NCI-H460 (cell line): Measurements from ENCODE around the gene JTB. TPM values are rescaled to one million over a fixed set of nuclear protein-coding genes. Genes with fewer than 3 reads are reported as not detected.
"Not testable (repeated sequence)": the region's sequence is repeated elsewhere in the genome, so short reads cannot be mapped to it uniquely, and the experiment has no call there.

Experiments used
- DNase-seq: peaks from one replicate; pipeline ENCODE4 v3.0.0-alpha.2; 2016; ENCODE audit warnings: low read depth; ENCODE audit errors: extremely low read depth
- polyA plus RNA-seq: library from polyadenylated mRNA; depleted of rRNA; stranded (reverse); fragments of >200 nt; gene quantifications from 2 replicates; pipeline ENCODE4 v1.2.3, GENCODE V29; 2014; cell fraction: nucleus; rRNA removed
- total RNA-seq: library from RNA; depleted of rRNA; stranded (reverse); fragments of >200 nt; shearing (Covaris generic); gene quantifications from 2 replicates; pipeline ENCODE4 v1.2.3, GENCODE V29; 2014; rRNA removed

Gene JTB
- total RNA-seq: 357 and 419 TPM in 2 replicates
- polyA plus RNA-seq: 383 and 470 TPM in 2 replicates

DNA sequence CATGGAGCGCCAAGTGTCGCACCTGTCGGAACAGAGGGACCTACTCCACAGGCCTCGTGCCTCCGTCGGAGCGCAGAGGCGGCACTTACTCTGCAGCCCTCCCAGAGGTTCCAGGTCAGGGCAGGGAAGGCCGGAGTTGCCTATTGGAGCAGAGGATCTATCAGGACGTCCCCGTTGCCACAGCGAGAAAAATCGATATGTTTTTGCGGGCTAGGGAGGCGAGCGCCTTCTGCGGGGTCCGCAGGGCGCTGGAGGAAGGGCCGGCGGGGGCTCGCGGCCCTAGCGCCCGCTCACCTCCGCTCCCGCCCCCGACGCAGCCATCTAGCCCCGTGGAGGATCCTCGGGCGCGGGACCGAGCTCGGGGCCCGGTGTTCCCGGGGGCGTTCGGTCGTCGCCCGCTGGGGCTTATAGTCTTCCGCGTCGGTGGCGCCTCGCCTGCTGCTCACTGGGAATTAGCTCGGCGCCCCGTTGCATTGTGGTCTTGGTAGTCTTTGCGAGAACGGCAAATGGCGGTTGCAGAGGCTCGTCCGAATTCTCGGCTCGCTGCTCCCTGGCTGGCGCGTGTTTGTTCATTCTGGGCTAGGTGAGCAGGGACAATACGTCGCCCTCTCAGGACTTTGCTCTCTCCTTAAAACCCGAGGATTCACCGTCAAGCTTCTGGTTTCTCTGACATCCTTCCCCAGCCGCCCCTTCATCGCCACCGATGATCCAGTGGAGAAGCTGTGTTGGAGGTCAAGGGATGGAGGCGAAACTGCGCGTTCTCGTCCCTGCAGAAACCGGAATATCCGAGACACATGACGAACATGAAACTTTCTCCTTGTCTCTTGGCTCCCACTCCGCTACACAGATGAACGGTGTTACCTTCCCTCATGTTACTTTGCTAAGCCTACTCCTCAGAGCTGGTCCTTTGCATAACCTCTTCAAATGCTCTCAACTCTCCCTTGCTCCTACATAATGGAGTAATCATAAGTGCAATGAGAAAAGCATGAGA lies at the start of gene JTB:
TSS of gene JTB (minus strand) at position 425 of the 991 bp plus-strand sequence. CDS start at position 3, 422 bp downstream.
- DNase-seq: peak; percentile 83

DNA sequence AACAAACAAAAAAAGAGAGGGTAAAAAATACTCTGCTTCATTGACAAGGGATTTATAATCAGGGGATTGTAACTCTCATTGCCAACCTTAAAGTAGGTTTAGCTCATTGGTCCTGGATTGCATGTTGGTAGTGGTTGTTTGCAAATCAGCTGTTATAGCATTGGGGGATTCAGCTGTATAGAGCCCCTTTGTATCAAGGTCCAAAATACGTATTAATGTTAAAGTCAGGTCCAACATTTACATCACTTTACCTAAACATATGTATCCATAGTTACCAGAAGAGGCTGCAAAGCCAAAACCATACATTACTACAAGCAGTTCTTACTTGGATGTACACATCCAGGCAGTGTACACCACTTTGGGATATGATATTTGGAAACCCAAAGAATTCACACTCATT lies 42.5 kb upstream of the JTB start:
- DNase-seq: no peak

DNA sequence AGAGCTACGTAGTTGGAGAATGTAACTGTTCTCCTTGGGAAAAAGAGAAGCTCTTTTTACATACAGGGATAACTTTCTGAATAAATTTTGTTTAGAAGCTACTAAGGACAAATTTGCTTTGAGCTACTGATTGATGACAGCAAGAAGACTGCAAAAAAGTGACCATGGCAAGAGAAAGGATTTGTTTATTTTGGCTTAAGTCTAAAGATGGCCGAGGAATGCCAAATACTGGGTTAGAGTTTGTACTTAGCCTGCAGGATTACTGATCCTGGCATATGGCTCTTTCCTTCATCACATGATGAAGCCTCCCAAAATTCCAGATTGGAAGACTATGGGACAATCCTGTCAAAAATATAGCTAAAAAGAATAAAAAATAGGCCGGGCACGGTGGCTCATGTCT lies 41.8 kb upstream of the JTB start:
- no peak for DNase-seq

DNA sequence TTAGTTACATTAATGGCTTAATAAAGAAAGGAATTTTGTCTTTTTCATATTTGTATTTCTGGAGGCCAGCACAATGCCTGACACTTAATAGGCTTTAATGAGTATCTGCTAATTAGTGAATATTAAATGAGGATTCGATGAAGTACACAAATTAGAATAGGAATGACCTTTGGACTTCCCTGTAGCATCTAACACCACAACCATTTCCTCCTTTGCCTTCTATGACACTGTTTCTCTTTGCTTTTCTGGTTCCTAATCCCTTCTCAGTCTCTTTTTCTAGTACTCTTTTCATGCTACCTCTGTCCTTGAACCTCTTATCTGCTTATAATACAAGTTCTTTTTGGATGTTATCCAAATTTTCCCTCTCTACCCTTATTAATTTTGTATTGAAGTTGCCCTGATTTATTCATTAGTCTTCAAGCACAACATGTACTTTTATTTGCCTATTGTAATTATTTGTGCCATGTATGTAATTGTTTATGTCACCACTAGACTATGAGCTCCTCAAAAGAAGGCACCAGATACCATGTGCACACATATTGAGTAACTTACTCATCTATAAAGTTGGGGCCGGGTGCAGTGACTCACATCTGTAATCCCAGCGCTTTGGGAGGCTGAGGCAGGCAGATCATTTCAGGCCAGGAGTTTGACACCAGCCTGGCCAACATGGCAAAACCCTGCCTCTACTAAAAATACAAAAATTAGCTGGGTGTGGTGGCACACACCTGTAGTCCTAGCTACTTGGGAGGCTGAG lies 36.9 kb upstream of the JTB start:
- no peak for DNase-seq

DNA sequence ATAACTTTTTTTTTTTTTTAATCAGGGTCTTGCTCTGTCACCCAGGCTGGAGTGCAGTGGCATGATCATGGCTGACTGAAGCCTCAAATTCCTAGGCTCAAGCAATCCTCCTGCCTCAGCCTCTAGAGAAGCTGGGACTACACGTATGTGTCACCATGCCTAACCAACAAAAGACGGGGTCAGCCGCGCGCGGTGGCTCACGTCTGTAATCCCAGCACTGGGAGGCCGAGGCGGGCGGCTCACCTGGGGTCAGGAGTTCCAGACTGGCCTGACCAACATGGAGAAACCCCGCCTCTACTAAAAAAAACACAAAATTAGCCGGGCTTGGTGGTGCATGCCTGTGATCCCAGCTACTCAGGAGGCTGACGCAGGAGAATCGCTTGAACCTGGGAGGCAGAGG lies 35.1 kb upstream of the JTB start:
- DNase-seq: not testable (repeated sequence)

DNA sequence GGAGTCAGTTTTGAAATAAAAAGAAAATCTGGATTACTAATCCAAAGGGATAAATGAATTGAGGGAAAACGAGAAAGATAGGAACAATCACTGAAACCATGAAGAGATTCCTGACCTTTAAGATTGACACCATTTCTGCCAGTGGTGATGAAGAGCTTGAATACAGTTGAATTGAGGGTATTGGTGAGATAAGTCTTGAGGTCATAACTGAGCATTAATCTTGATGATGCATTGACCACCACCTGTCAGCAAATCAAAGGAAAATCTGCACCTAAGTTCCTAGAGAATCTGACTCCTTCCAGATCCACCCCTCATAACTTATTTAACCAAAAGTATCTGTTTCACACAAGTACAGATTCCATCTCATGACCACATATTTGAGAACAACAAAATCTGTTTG lies 34.7 kb upstream of the JTB start:
- no peak for DNase-seq

DNA sequence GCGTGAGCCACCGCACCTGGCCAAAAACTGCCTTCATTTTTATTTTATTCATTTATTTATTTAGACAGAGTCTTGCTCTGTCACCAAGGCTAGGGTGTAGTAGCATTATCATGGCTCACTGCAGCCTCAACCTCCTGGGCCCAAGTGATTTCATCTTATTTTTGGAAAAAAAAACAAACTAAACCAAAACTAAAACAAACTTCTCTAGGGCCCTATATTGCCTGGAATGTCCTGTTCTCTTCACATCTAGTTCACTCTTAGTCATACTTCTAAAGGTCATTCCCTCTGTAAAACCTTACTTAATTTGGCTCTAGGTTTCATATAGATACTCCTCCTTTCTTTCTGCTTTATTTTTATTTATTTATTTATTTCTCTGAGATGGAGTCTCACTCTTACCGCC lies 28.7 kb upstream of the JTB start:
- no peak for DNase-seq

DNA sequence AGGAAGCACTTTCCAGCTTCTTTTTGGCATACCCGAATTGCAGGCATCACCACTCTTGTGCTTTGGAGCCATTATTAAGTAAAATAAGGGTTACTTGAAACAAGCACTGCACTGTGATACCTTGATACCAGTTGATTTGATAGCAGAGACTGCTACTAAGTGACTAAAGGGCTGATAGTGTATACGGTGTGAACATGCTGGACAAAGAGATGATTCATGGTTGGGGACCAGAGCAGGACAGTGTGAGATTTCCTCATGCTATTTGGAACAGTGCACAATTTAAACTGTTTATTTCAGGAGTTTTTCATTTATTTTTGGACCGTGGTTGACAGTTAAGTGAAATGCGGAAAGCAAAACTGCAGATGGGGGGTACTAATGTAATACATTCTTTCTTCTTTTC lies 22.9 kb upstream of the JTB start:
- no peak for DNase-seq

DNA sequence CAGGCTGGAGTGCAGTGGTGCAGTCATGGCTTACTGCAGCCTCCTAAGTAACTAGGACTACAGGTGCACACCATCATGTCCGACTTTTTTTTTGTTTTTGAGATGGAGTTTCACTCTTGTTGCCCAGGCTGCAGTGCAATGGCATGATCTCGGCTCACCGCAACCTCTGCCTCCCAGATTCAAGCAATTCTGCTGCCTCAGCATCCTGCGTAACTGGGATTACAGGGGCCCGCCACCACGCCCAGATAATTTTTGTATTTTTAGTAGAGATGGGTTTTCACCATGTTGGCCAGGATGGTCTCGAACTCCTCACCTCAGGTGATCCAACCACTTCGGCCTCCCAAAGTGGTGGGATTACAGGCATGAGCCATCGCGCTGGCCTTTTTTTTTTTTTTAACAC lies 19.4 kb upstream of the JTB start:
- DNase-seq: not testable (repeated sequence)

DNA sequence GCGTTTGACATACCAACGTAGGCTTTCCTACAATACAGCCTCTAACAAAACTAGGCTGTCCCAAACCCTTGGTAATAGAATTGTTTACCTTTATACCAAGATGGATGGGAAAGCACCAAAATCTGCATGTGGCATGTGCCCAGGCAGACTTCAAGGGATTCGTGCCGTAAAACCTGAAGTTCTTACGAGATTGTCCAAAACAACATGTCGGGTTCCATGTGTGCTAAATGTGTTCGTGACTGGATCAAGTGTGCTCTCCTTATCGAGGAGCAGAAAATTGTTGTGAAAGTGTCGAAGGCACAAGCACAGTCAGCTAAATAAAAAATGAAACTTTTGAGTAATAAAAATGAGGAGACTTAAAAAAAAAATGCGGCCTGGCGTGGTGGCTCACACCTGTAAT lies 18.2 kb upstream of the JTB start:
- DNase-seq: no peak

DNA sequence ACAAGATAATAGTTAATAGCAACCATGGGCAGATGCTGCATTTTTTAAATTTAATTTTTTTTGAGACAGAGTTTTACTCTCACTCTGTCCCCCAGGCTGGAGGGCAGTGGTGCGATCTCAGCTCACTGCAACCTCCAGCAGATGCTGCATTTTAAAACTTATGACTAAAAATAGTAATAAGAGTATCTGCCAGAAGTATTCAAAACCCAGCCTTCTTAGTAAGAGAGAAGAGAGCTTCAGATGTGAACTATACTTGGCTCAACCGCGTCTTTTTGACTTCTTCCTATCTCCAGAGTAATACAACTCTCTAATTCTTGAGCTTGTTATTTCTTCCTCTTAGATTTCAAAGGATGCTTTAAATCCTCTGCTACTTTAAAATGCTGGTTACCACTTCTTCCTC lies 17.7 kb upstream of the JTB start:
- no peak for DNase-seq

DNA sequence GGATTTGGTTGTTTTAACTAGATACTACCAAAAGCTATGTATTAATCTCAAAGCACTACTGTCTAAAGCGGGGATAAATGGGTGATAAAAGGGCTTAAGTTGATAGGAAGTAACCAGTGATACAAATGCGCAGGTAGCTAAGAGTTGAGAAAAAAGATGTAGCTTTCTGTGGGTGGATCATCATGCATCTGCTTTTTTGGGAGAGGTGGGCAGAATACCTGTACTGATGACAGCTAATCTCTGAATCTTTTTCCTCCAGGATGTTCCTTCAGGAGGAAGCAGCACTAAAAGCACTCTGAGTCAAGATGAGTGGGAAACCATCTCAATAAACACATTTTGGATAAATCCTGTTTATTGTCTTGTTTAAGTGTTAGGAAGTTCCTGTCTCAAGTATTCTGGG lies 14.3 kb upstream of the JTB start:
- DNase-seq: no peak

DNA sequence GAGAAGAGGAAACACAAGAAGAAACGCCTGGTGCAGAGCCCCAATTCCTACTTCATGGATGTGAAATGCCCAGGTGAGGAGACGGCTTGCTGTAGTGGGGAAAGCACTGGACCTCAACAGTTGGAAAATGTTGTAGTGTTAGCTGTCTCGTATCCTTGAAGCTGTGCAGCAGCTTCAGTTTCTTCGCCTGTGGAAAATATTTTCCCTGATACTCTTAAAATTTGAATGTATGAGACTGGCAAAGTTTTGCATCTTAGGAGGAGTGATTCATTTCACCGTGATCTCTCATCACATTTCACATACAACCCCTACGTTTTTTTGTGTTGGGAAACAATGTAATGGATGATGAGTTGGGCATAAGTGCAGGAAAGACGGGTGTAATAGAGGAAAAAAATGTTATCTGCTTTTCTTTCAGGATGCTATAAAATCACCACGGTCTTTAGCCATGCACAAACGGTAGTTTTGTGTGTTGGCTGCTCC lies 13.7 kb upstream of the JTB start:
- DNase-seq: no peak

DNA sequence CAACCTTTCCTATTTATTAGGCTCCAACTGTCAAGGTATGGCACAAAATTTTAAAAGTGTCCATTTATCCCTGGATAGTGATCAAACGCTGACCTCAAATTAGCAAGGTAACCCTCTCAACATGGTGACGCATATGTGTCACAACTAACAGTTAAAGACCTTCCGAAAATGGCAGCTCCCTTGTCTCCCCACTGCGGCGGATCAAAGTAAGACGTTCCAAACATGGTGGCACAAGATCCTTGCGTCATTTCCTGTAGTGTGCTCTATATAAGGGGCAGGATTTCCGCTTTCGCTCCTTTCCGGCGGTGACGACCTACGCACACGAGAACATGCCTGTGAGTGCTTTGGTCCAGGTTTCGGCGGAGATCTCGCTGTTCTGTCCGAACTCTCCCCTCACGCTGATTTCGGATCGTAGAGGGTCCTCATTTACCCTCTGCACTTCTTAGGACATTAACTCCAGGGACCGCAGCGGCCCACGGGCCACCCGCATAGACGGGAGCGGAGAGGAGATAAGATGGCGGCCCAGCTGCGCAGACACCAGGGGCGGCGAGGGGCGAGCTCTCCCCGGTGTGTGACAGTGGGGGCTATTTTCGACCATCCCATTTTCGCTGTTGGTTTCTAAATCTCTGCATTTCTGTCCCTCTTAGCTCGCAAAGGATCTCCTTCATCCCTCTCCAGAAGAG lies 13.1 kb upstream of the JTB start, which contains the start of gene RPS27:
TSS of gene RPS27 (plus strand) at position 295 of the 683 bp plus-strand sequence. CDS start at position 330, 35 bp downstream.
- peak; percentile 100 for DNase-seq

DNA sequence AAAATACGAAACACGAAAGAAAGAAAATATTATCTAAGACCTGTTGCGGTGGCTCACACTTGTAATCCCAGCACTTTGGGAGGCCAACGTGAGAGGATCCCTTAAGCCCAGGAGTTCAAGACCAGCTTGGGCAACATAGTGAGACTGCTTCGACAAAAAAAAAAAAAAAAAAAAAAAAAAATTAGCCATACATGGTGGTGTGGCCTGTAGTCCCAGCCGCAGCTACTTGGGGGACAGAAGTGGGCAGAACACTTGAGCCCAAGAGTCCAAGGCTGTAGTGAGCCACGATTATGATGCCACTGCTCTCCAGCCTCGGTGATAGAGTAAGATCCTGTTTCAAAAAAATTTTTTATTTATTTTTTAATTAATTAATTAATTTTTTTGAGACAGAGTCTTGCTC lies 10.1 kb upstream of the JTB start:
- DNase-seq: no peak

DNA sequence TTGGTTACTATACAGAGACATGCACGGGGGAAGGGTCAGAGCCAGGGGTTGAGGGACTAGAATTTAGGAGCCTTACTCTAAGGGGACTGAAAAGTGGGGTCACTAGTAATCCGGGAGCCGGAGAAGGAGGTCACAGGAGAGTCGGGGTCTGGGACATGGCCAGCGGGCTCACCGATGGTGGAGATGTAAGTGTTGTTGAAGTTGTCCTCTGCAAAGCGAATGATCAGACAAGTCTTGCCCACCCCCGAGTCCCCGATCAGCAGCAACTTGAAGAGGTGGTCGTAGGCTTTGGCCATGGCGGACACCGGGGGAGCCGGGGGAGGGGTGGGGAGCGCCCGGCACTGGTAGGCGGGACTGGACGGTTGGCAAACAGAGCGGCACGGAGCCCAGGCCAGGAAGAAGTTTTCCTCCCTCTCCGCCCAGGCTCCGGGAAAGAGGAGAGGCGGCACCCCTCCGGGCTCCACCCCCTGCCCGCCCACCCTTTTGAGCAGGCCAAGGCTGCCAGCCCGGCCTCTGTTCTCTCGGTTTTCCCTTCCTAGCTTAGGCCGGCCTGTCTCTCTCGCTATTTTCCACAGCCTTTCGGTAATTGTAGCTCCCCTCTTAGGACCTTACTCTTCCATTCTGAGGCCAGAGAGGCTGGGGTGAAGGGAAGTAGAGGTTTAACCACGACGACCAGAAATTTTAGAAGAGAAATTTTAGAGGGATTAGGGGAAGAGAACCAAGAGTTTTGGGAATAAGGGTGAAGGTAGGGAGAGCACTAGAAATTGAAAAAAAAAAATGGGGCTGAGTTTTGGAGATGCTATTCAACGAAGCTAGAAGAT lies 8.7 kb upstream of the JTB start, which contains the start of gene RAB13:
TSS of gene RAB13 (minus strand) at position 399 of the 821 bp plus-strand sequence. CDS start at position 296, 103 bp downstream.
- peak; percentile 87 for DNase-seq

DNA sequence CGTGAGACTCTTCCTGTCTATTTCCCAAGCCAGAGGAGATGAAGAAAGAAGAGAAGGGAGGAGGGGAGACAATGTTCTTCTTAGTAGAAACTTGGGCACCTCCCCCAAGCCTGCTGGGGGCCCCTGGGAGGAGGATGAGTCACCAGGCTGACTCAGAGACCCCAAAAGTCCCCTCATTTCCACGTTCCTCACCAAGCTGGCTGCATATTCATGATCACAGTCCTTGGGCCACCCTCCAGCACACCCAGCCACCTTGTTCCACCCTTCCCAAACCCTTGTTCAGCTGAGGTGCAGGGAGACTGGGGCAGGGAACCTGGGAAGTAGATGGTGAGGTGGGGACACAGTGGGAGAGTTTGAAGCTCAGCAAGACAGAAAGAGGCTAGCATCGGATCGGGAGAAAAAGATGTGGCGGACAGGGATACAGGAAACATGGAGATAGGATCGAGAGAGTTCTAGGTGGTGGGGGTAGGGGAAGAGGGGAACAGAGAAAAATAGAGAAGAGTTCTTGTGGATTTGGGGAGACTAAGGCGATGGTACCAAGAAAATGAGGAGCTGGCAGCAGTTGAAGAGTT lies 8.0 kb upstream of the JTB start:
- no peak for DNase-seq

DNA sequence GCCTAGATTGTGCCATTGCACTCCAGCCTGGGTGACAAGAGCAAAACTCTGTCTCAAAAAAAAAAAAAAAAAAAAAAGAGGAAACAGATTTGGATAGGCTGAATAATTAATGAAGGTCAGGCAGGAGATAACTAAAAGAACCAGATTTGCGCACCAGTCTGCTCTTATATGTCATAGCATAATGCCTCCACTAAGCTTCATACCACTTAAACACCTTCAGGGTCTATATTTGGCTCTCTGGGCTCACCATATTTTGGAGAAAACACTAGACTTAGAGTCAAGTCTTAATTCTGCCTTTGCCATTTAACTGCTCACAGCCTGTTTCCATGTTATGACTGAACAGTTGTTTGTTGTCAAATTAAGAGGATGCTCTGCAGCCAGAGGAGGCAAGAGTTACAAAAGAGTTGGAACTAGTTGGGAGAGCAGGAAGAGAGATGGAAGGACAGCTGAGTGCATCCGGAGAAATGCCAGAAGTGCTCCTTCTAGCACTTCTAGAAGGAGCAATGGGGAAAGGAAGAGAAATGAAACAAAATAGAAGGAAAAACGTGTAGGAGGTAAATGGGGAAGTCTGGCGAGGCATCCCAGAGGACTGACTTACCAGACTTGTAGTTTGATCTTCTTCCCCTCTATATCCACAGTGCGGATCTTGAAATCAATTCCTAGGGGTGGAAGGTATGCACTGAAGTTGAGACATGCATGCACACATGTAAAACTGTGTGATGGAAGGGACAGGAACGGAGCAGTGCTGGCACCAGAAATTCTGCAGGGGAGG lies 6.8 kb upstream of the JTB start:
- DNase-seq: no peak

DNA sequence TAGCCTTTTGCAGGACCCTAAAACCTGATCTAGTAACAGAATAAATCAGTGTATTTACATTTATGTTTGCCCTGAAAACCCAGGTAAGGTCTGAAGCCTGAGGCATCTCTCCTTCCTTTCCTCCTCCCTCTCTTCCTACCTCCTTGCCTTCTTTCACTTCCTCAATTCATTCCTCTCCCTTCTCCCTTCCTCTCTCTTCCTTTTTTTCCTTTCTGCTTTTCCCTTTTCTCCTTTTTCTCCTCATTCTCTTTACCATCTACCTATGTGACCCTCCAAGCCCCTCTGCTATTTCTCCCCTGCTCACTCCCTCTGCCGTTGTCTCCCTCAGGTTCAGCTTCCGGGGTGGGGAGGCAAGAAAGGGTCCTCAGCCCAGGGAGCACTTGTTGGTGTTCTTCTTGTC lies 4.3 kb upstream of the JTB start:
- not testable (repeated sequence) for DNase-seq
